ENCODE results near the gene HOXB5. TPM values are rescaled to one million over a fixed set of nuclear protein-coding genes. Genes with fewer than 3 reads are reported as not detected.

HOXB5 gene
- total RNA-seq, 4 donors from 2014 or later: 0.11 to 1.6 (median 0.49) TPM; not detected in 1

DNA sequence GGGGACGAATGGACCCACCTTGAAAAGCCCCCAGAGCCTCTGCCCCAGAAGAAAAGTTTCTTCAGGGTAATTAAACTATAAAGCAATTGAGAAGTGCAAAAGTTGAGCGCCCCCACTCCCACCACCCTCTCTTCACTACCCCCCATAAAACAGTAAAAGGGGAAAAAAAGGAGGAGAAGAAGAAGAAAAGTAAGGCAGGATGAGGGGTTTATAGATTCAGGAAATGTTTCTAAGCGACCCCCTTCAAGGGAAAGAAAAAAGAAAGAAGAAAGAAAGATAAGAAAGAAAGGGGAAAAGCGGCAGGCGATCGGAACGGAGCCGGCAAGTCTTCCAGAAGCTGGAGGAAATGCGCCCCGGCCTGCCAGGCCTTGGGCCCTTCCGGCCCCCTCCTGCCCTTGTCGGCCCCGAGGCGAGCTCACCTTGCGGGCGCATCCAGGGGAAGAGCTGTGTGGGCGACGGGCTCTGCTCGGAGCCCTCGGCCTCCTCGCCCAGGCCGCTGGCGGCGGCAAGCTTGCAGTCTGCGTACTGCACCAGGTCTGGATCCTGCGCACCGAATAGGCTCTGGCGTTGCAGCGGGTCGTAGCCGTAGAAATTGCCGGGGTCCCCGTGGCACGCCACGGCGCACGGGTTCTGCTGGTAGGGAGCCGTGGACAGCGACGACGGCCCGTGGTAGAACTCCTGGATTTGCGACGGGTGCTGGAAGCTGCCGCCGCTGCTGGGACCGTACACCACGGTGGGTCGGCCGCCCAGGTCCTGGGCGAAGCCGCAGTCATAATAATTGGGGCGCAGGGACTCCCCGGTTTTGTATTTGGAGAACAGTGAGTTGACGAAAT, 20.5 kb upstream of the HOXB5 start:
- TF ChIP-seq POLR2A (IDR thresholded peaks at IDR 0.05): no peak
- TF ChIP-seq, protein P1, sequence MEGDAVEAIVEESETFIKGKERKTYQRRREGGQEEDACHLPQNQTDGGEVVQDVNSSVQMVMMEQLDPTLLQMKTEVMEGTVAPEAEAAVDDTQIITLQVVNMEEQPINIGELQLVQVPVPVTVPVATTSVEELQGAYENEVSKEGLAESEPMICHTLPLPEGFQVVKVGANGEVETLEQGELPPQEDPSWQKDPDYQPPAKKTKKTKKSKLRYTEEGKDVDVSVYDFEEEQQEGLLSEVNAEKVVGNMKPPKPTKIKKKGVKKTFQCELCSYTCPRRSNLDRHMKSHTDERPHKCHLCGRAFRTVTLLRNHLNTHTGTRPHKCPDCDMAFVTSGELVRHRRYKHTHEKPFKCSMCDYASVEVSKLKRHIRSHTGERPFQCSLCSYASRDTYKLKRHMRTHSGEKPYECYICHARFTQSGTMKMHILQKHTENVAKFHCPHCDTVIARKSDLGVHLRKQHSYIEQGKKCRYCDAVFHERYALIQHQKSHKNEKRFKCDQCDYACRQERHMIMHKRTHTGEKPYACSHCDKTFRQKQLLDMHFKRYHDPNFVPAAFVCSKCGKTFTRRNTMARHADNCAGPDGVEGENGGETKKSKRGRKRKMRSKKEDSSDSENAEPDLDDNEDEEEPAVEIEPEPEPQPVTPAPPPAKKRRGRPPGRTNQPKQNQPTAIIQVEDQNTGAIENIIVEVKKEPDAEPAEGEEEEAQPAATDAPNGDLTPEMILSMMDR (IDR thresholded peaks at IDR 0.05): no peak
- 6 to 9% methylated on average over 27 to 37 of the region's 55 CpGs for WGBS, 2 donors
- Histone ChIP-seq H3K36me3 (no peaks in the 10 kb centered on the region), H3K4me3 (replicated peaks in 1 of 3) (no peak overlapping the region), H3K4me1 (peaks cover 13 to 41% of the 10 kb centered on the region in 2 donors), H3K27me3 (peaks cover 92% of the 10 kb centered on the region), H3K27ac (no peak overlapping the region), H3K9me3 (no peaks in the 10 kb centered on the region)
- intact Hi-C loops (cut with DNase I): loop anchor here (10.0 kb wide), 1 partner anchor 279 kb away; no protein-coding TSS in a partner anchor
- DNase-seq: no peak

DNA sequence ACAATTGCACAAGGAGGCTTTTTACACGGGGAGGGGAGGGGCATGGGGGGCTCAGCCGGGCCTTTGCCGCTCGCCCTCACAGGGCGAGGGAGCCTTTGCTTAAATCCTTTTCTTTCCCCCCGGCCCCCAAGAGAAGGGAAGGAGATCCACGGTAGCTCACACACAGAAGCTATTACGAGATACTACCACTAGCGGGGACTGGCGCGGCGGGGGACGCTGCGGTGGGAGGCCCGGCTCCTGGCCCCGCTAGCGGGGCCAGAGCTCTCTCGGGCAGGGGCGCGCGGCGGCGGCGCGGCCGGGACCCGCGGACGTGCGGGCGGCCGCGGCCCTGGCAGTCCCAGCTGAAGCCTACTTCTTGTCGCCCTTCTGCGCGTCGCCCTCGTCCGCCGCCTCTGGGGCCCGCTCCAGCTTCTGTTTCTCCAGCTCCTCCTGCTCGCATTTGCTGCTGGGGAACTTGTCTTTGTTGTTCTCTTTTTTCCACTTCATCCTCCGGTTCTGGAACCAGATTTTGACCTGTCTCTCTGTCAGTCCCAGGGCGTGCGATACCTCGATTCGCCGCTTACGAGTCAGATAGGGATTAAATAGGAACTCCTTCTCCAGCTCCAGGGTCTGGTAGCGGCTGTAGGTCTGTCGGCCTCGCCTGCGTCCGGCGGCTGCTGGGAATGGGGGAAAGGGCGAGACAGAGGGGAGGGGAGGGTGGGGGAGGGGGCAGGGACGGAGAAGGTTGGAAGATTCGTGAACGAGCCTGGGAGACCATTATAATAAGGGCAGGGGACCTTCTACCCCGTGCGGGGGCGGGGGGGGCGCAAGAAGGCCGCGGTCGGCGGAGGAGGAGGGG, 19.5 kb upstream of the HOXB5 start:
- intact Hi-C loops (cut with DNase I): loop anchor here (10.0 kb wide), 1 partner anchor 278 kb away; no protein-coding TSS in a partner anchor
- no peak overlapping the region for H3K4me3 ChIP-seq (replicated peaks in 1 of 3)
- WGBS, 2 donors: 3 to 6% methylated on average over 62 to 65 of the region's 67 CpGs
- peaks cover 13 to 41% of the 10 kb centered on the region in 2 donors for H3K4me1 ChIP-seq
- no peaks in the 10 kb centered on the region for H3K36me3 ChIP-seq
- H3K27ac ChIP-seq: no peak overlapping the region
- DNase-seq: no peak
- no peaks in the 10 kb centered on the region for H3K9me3 ChIP-seq
- TF ChIP-seq POLR2A (IDR thresholded peaks at IDR 0.05): no peak
- TF ChIP-seq, protein P1 (IDR thresholded peaks at IDR 0.05): peak in 1 of 6 experiments; percentile 30
- H3K27me3 ChIP-seq: peaks cover 83% of the 10 kb centered on the region

DNA sequence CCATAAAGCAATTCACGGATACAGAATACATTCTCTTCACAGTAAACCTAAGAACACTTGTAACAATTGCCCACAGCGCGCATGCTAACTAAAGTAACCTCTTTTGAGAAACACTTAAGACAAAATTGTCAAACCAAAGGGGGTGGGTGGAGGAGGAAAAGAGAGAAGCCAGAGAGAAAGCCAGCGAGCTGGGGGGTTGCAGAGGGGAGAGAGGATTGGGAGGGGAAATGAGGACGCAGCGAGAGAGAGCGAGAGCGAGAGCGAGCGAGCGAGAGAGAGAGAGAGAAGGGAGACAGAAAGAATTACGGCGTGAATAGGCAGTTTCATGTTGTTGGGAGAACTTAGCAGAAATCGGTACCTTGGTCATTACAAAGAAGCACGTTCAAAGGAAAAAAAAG, 18.9 kb upstream of the HOXB5 start:
- Histone ChIP-seq H3K4me3 (replicated peaks in 1 of 3) (no peak overlapping the region), H3K36me3 (no peaks in the 10 kb centered on the region), H3K9me3 (no peaks in the 10 kb centered on the region), H3K27ac (no peak overlapping the region), H3K27me3 (peaks cover 77% of the 10 kb centered on the region), H3K4me1 (peaks cover 13 to 41% of the 10 kb centered on the region in 2 donors)
- 5% methylated on average over 15 of the region's 15 CpGs for WGBS, 2 donors
- DNase-seq: no peak
- TF ChIP-seq POLR2A (IDR thresholded peaks at IDR 0.05): no peak
- TF ChIP-seq, protein P1 (IDR thresholded peaks at IDR 0.05): no peak
- intact Hi-C loops (cut with DNase I): loop anchor here (10.0 kb wide), 1 partner anchor 278 kb away; no protein-coding TSS in a partner anchor

DNA sequence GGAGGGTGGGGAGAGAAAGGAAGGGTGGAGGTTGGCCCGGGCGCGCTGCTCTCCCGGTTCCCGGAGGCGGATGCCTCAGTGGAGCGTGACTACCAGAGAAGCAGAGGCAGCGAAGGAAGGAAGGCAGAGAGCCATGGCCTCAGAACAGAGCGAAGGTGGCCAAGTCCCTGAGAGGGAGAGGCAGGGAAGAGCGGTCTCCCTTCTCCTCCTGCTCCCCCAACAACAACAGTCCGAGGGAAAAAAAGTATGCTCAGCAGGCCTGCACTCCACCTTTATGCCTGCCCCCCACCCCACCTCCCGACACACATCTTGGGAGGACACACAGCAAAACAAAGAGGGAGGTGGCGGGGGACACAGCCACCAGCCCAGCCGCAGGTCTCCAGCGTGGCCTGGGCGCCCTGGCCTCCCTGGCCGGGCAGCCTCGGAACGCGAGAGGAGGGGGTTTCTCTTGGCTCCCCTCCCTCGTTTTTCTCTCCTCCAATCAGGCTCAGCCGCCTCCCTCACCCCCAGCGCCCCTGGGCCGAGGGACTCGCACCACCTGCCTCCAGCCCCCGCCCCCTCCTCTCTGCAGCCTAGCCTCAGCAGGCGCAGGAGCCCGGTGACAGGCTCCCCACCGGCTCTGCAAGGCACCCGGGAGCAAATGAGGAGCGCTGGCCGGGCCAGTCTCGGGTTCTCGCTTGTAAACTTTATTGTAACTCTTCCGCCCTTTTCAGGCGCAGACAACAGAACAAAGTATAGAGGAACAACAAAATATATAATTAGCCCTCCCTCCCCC, 18.3 kb upstream of the HOXB5 start:
- H3K27ac ChIP-seq: no peak overlapping the region
- intact Hi-C loops (cut with DNase I): loop anchor here (10.0 kb wide), 1 partner anchor 277 kb away; no protein-coding TSS in a partner anchor
- H3K9me3 ChIP-seq: no peaks in the 10 kb centered on the region
- TF ChIP-seq, protein P1 (IDR thresholded peaks at IDR 0.05): no peak
- no peak for TF ChIP-seq POLR2A (IDR thresholded peaks at IDR 0.05)
- peak in 1 of 2 donors; percentile 22 for DNase-seq
- H3K4me1 ChIP-seq: peaks cover 13 to 41% of the 10 kb centered on the region in 2 donors
- H3K4me3 ChIP-seq (replicated peaks in 1 of 3): no peak overlapping the region
- WGBS, 2 donors: 6 to 7% methylated on average over 27 to 31 of the region's 36 CpGs
- H3K27me3 ChIP-seq: peaks cover 74% of the 10 kb centered on the region
- H3K36me3 ChIP-seq: no peaks in the 10 kb centered on the region
